Measurements from ENCODE around the gene LYPD4. TPM values are rescaled to one million over a fixed set of nuclear protein-coding genes. Genes with fewer than 3 reads are reported as not detected.

LYPD4 gene
- total and polyA plus RNA-seq, 2 donors (not counting 1 experiment from before 2014, with no cell fraction given), result not detected

DNA sequence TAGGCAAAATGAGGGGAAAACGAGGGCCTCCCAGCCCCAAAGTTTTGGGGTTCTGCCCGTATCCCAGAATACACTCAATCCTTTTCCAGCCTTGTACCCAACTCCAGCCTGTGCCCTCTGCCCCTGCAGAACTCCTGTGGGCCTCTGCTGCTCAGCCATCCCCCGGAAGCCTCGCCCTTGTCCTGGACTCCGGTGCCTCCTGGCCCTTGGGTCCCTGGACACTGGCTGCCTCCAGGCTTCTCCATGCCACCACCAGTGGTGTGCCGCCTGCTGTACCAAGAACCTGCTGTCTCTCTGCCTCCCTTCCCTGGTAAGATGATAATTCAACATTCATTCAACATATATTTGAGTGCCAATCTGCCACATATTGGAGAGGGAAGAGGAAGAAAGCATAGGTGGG lies 4.2 kb upstream of the LYPD4 start:
- no peaks in the 10 kb centered on the region for H3K36me3 ChIP-seq (ENCODE audit: control insufficient read depth, insufficient read depth, low read length)
- H3K27ac ChIP-seq (ENCODE audit: insufficient read depth, low read length), result no peak overlapping the region
- H3K4me1 ChIP-seq (ENCODE audit: control insufficient read depth, extremely low read depth, insufficient read depth, low read length), result no peaks in the 10 kb centered on the region
- H3K27me3 ChIP-seq (ENCODE audit: control insufficient read depth, insufficient read depth, low read length), result peaks cover 18% of the 10 kb centered on the region
- no peak overlapping the region for H3K4me2 ChIP-seq (ENCODE audit: extremely low read depth, insufficient read depth, low read length)
- no peaks in the 10 kb centered on the region for H3K9me3 ChIP-seq (ENCODE audit: control insufficient read depth, insufficient read depth, low read depth, low read length)
- H3K9ac ChIP-seq (ENCODE audit: insufficient read depth, low read length), result no peak overlapping the region
- no peaks in the 10 kb centered on the region for H4K20me1 ChIP-seq (ENCODE audit: control insufficient read depth, extremely low read depth, insufficient read depth, low read length)
- no peak overlapping the region for H3K4me3 ChIP-seq (replicated peaks in 1 of 4; ENCODE audit: control extremely low read depth in 1 of 4, insufficient read depth in 1 of 4, low read depth in 3 of 4, low read length in 4 of 4)
- no peaks in the 10 kb centered on the region for H3K79me2 ChIP-seq (ENCODE audit: control insufficient read depth, insufficient read depth, low read length)
- TF ChIP-seq, protein P1, sequence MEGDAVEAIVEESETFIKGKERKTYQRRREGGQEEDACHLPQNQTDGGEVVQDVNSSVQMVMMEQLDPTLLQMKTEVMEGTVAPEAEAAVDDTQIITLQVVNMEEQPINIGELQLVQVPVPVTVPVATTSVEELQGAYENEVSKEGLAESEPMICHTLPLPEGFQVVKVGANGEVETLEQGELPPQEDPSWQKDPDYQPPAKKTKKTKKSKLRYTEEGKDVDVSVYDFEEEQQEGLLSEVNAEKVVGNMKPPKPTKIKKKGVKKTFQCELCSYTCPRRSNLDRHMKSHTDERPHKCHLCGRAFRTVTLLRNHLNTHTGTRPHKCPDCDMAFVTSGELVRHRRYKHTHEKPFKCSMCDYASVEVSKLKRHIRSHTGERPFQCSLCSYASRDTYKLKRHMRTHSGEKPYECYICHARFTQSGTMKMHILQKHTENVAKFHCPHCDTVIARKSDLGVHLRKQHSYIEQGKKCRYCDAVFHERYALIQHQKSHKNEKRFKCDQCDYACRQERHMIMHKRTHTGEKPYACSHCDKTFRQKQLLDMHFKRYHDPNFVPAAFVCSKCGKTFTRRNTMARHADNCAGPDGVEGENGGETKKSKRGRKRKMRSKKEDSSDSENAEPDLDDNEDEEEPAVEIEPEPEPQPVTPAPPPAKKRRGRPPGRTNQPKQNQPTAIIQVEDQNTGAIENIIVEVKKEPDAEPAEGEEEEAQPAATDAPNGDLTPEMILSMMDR (conservative IDR thresholded peaks at IDR 0.05 in 1 of 2, IDR thresholded peaks at IDR 0.05 in 1 of 2; ENCODE audit: low read depth in 1 of 2, low read length in 2 of 2), result no peak
- no peak for TF ChIP-seq EZH2 (IDR thresholded peaks at IDR 0.05; ENCODE audit: low read length, missing control alignments)
- DNase-seq (ENCODE audit: low read depth in 2 of 2), result no peak
- H2AFZ ChIP-seq (ENCODE audit: low read length), result no peak overlapping the region

GRCh38 chr19:41847351-41848105 lies 3.0 kb upstream of the LYPD4 start:
- no peaks in the 10 kb centered on the region for H3K36me3 ChIP-seq (ENCODE audit: control insufficient read depth, insufficient read depth, low read length)
- TF ChIP-seq, protein P1 (conservative IDR thresholded peaks at IDR 0.05 in 1 of 2, IDR thresholded peaks at IDR 0.05 in 1 of 2; ENCODE audit: low read depth in 1 of 2, low read length in 2 of 2), result no peak
- no peak for TF ChIP-seq EZH2 (IDR thresholded peaks at IDR 0.05; ENCODE audit: low read length, missing control alignments)
- no peaks in the 10 kb centered on the region for H3K4me1 ChIP-seq (ENCODE audit: control insufficient read depth, extremely low read depth, insufficient read depth, low read length)
- H4K20me1 ChIP-seq (ENCODE audit: control insufficient read depth, extremely low read depth, insufficient read depth, low read length), result no peaks in the 10 kb centered on the region
- no peak overlapping the region for H3K9ac ChIP-seq (ENCODE audit: insufficient read depth, low read length)
- H3K4me3 ChIP-seq (replicated peaks in 1 of 4; ENCODE audit: control extremely low read depth in 1 of 4, insufficient read depth in 1 of 4, low read depth in 3 of 4, low read length in 4 of 4), result no peak overlapping the region
- no peak for DNase-seq (ENCODE audit: low read depth in 2 of 2)
- H3K9me3 ChIP-seq (ENCODE audit: control insufficient read depth, insufficient read depth, low read depth, low read length), result no peaks in the 10 kb centered on the region
- H2AFZ ChIP-seq (ENCODE audit: low read length), result no peak overlapping the region
- H3K4me2 ChIP-seq (ENCODE audit: extremely low read depth, insufficient read depth, low read length), result no peak overlapping the region
- no peak overlapping the region for H3K27ac ChIP-seq (ENCODE audit: insufficient read depth, low read length)
- H3K27me3 ChIP-seq (ENCODE audit: control insufficient read depth, insufficient read depth, low read length), result peaks cover 15% of the 10 kb centered on the region
- no peaks in the 10 kb centered on the region for H3K79me2 ChIP-seq (ENCODE audit: control insufficient read depth, insufficient read depth, low read length)

- no peak for DNase-seq (ENCODE audit: low read depth in 2 of 2)
- H3K4me3 ChIP-seq (replicated peaks in 1 of 4; ENCODE audit: control extremely low read depth in 1 of 4, insufficient read depth in 1 of 4, low read depth in 3 of 4, low read length in 4 of 4), result no peak overlapping the region
- no peaks in the 10 kb centered on the region for H4K20me1 ChIP-seq (ENCODE audit: control insufficient read depth, extremely low read depth, insufficient read depth, low read length)
- no peak overlapping the region for H3K9ac ChIP-seq (ENCODE audit: insufficient read depth, low read length)
- H3K27me3 ChIP-seq (ENCODE audit: control insufficient read depth, insufficient read depth, low read length), result peaks cover 2% of the 10 kb centered on the region
- TF ChIP-seq, protein P1 (conservative IDR thresholded peaks at IDR 0.05 in 1 of 2, IDR thresholded peaks at IDR 0.05 in 1 of 2; ENCODE audit: low read depth in 1 of 2, low read length in 2 of 2), result no peak
- no peak for TF ChIP-seq EZH2 (IDR thresholded peaks at IDR 0.05; ENCODE audit: low read length, missing control alignments)
- no peaks in the 10 kb centered on the region for H3K79me2 ChIP-seq (ENCODE audit: control insufficient read depth, insufficient read depth, low read length)
- H2AFZ ChIP-seq (ENCODE audit: low read length), result no peak overlapping the region
- H3K36me3 ChIP-seq (ENCODE audit: control insufficient read depth, insufficient read depth, low read length), result no peaks in the 10 kb centered on the region
- H3K4me1 ChIP-seq (ENCODE audit: control insufficient read depth, extremely low read depth, insufficient read depth, low read length), result no peaks in the 10 kb centered on the region
- no peak overlapping the region for H3K4me2 ChIP-seq (ENCODE audit: extremely low read depth, insufficient read depth, low read length)
- H3K27ac ChIP-seq (ENCODE audit: insufficient read depth, low read length), result no peak overlapping the region
- no peaks in the 10 kb centered on the region for H3K9me3 ChIP-seq (ENCODE audit: control insufficient read depth, insufficient read depth, low read depth, low read length)
Measured at GRCh38 chr19:41845051-41845590, 638 bp upstream of the LYPD4 start.

Measured in fibroblast of lung (primary cell).